MM.1S (cell line): ENCODE measurements around the gene THRA.

Source experiments
- DNase-seq: peaks from one replicate; pipeline ENCODE4 v3.0.0-alpha.2; 2015
- H2AFZ ChIP-seq: fragments of 300-600 bp; sonication (generic); 2 replicates; pipeline ENCODE4 v1.6.0; 2016; ENCODE audit warnings: antibody characterized with exemption, low read length
- H3F3A ChIP-seq: fragments of 300-600 bp; sonication (generic); 2 replicates; pipeline ENCODE4 v1.6.1; 2016; ENCODE audit warnings: mild to moderate bottlenecking, antibody characterized with exemption, low read length, moderate library complexity, mixed read lengths; ENCODE audit not compliant: insufficient read depth
- H3K27ac ChIP-seq: fragments of 300-600 bp; sonication (generic); 2 replicates; pipeline ENCODE4 v1.5.1; 2016; ENCODE audit warnings: mild to moderate bottlenecking, low read length
- H3K27me3 ChIP-seq: fragments of 300-600 bp; sonication (generic); replicated peaks from 2 replicates; pipeline ENCODE4 v1.6.0; 2016; ENCODE audit warnings: low read length; ENCODE audit not compliant: insufficient read depth
- H3K36me3 ChIP-seq: fragments of 300-600 bp; sonication (generic); replicated peaks from 2 replicates; pipeline ENCODE4 v1.6.1; 2016; ENCODE audit warnings: mild to moderate bottlenecking, low read length, mixed read lengths; ENCODE audit not compliant: insufficient read depth
- H3K4me1 ChIP-seq: fragments of 300-600 bp; sonication (generic); 2 replicates; pipeline ENCODE4 v1.6.1; 2016; ENCODE audit warnings: low read length, mixed read lengths
- H3K4me2 ChIP-seq: fragments of 300-600 bp; sonication (generic); 2 replicates; pipeline ENCODE4 v1.6.0; 2016; ENCODE audit warnings: low read depth, low read length
- H3K4me3 ChIP-seq: fragments of 300-600 bp; sonication (generic); 2 replicates; pipeline ENCODE4 v1.5.1; 2016; ENCODE audit warnings: low read length, mixed read lengths
- H3K79me2 ChIP-seq: fragments of 300-600 bp; sonication (generic); 2 replicates; pipeline ENCODE4 v1.6.1; 2016; ENCODE audit warnings: mixed run types, low read length, mixed read lengths
- H3K9ac ChIP-seq: fragments of 300-600 bp; sonication (generic); 2 replicates; pipeline ENCODE4 v1.6.1; 2016; ENCODE audit warnings: low read length, mixed read lengths
- H3K9me2 ChIP-seq: fragments of 300-600 bp; sonication (generic); replicated peaks from 2 replicates; pipeline ENCODE4 v1.6.1; 2016; ENCODE audit warnings: mild to moderate bottlenecking, low read length, mixed read lengths; ENCODE audit not compliant: insufficient read depth
- H3K9me3 ChIP-seq: fragments of 300-600 bp; sonication (generic); replicated peaks from 2 replicates; pipeline ENCODE4 v1.6.1; 2016; ENCODE audit warnings: mild to moderate bottlenecking, low read length, mixed read lengths; ENCODE audit not compliant: insufficient read depth
- H4K20me1 ChIP-seq: fragments of 300-600 bp; sonication (generic); 2 replicates; pipeline ENCODE4 v1.6.1; 2016; ENCODE audit warnings: mild to moderate bottlenecking, low read length, moderate library complexity, mixed read lengths; ENCODE audit not compliant: insufficient read depth
- EZH2 ChIP-seq: fragments of 300-600 bp; sonication (generic); optimal IDR thresholded peaks from 2 replicates; pipeline ENCODE3; 2017; ENCODE audit warnings: low read depth, mild to moderate bottlenecking, antibody characterized with exemption, low read length, mixed read lengths
- EZH2phosphoT487 ChIP-seq: fragments of 300-600 bp; sonication (generic); IDR thresholded peaks from 2 replicates; pipeline ENCODE4 v1.6.1; 2018; ENCODE audit warnings: antibody characterized with exemption, low read length
- TF ChIP-seq, protein P1 (sequence below): fragments of 300-600 bp; sonication (generic); IDR thresholded peaks from 2 replicates; pipeline ENCODE4 v1.5.1; 2016; ENCODE audit warnings: antibody characterized with exemption, low read length, mixed read lengths

Gene THRA

GRCh38 chr17:40123811-40124114, 61.0 kb downstream of the THRA start:
- TF ChIP-seq EZH2 (no peak), EZH2phosphoT487 (no peak)
- TF ChIP-seq, protein P1, sequence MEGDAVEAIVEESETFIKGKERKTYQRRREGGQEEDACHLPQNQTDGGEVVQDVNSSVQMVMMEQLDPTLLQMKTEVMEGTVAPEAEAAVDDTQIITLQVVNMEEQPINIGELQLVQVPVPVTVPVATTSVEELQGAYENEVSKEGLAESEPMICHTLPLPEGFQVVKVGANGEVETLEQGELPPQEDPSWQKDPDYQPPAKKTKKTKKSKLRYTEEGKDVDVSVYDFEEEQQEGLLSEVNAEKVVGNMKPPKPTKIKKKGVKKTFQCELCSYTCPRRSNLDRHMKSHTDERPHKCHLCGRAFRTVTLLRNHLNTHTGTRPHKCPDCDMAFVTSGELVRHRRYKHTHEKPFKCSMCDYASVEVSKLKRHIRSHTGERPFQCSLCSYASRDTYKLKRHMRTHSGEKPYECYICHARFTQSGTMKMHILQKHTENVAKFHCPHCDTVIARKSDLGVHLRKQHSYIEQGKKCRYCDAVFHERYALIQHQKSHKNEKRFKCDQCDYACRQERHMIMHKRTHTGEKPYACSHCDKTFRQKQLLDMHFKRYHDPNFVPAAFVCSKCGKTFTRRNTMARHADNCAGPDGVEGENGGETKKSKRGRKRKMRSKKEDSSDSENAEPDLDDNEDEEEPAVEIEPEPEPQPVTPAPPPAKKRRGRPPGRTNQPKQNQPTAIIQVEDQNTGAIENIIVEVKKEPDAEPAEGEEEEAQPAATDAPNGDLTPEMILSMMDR = no peak
- Histone ChIP-seq H2AFZ (no peak overlapping the region), H4K20me1 (no peaks in the 10 kb centered on the region), H3K4me2 (peak overlapping the region; percentile 82), H3K9me3 (no peaks in the 10 kb centered on the region), H3K4me1 (no peaks in the 10 kb centered on the region), H3K27me3 (no peaks in the 10 kb centered on the region), H3K4me3 (peak overlapping the region; percentile 100), H3K9ac (peak overlapping the region; percentile 97; the same call in 1 of the 2 replicates), H3K36me3 (peaks cover 7% of the 10 kb centered on the region; the same call in 1 of the 2 replicates), H3F3A (peaks cover 10% of the 10 kb centered on the region; the same call in 1 of the 2 replicates), H3K79me2 (peaks cover 63% of the 10 kb centered on the region), H3K9me2 (no peaks in the 10 kb centered on the region), H3K27ac (peak overlapping the region; percentile 52; the same call in 1 of the 2 replicates)
- DNase-seq = no peak

DNA sequence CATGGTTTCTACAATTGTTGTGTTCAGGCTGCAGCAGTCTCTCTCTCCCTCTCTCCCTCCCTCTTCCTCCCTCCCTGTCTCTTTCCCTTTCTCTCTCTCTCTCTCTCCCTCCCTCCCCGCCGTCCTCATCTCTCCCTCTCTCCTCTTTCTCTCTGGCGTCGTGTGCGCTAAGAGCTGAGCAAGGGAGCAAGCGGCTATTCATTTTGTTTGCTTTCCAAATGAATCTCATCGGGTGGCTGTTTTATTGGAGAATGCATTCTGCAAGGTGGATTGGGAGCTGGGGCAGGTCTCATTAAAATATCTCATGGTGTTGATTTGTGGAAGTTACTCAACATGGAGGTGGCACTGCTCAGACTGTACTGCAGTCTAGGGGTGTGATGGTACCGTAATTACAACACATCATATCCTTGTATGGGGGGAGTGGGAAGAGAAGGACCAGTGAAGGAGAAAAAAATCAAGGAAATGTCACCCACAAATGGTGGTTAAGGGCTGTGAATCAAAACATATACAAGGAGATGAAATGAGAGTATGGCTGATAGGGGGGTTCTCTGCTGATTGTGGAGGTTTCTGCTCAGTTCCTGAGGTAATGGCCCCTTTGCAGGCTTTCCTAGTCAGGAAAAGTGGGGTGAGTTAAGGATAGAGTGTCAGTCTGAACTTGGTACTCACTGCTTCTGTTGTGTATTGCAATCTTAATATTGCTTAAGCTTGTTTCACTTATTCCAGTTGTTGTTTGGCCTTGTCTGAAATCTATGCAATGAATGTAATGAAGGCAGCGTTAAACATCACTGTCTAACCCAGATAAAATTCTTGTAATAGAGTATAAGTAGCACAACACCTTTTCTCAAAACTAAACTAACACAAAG, 61.7 kb downstream of the THRA start:
- peaks cover 10% of the 10 kb centered on the region; the same call in 1 of the 2 replicates for H3F3A ChIP-seq
- peaks cover 12% of the 10 kb centered on the region; the same call in 1 of the 2 replicates for H3K36me3 ChIP-seq
- no peaks in the 10 kb centered on the region for H3K9me3 ChIP-seq
- H3K79me2 ChIP-seq = peaks cover 67% of the 10 kb centered on the region
- DNase-seq = no peak
- no peaks in the 10 kb centered on the region for H3K4me1 ChIP-seq
- H3K9ac ChIP-seq = peak overlapping the region; percentile 97; the same call in 1 of the 2 replicates
- H3K9me2 ChIP-seq = no peaks in the 10 kb centered on the region
- no peaks in the 10 kb centered on the region for H4K20me1 ChIP-seq
- no peak overlapping the region for H2AFZ ChIP-seq
- H3K27ac ChIP-seq = peak overlapping the region; percentile 52; the same call in 1 of the 2 replicates
- TF ChIP-seq EZH2phosphoT487 (no peak), EZH2 (no peak)
- TF ChIP-seq, protein P1 = no peak
- peak overlapping the region; percentile 82 for H3K4me2 ChIP-seq
- peak overlapping the region; percentile 100 for H3K4me3 ChIP-seq
- no peaks in the 10 kb centered on the region for H3K27me3 ChIP-seq

DNA sequence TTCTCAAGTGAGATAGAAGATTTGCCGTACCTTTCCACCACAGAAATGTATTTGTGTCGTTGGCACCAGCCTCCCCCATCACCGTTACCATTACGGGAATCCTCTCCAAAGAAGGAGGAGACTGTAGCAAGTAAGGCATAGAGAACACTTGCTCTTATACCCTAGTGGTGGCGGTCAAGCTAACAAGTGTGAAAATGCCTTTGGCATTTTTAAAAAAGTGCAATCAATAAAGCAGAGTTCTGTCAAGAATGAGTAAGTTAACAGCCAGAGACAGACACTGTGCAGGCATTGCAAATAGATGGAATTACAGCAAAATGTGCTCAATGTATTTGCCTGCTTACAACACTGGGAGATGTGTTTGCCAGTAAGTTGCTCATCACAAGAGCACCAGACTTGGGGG, 66.7 kb downstream of the THRA start:
- peaks cover 13% of the 10 kb centered on the region; the same call in 1 of the 2 replicates for H3K36me3 ChIP-seq

More for the DNA sequence above, 66.7 kb downstream of the THRA start:
- Histone ChIP-seq H3F3A (no peaks in the 10 kb centered on the region), H3K4me1 (no peaks in the 10 kb centered on the region), H3K27me3 (no peaks in the 10 kb centered on the region), H2AFZ (no peak overlapping the region), H4K20me1 (no peaks in the 10 kb centered on the region), H3K4me2 (no peak overlapping the region), H3K4me3 (no peak overlapping the region), H3K79me2 (peaks cover 56% of the 10 kb centered on the region), H3K27ac (no peak overlapping the region), H3K9me2 (no peaks in the 10 kb centered on the region), H3K9ac (no peak overlapping the region), H3K9me3 (no peaks in the 10 kb centered on the region)
- no peak for TF ChIP-seq EZH2phosphoT487
- no peak for TF ChIP-seq EZH2
- TF ChIP-seq, protein P1 = no peak
- no peak for DNase-seq
